OCI-LY3 (cell line): ENCODE measurements around the gene TMED1.

Source experiments
- CTCF ChIP-seq: fragments of 200-600, 300-600 bp; sonication (generic); IDR thresholded peaks from 2 replicates; pipeline ENCODE4 v1.5.1; 2014; ENCODE audit warnings: antibody characterized with exemption, low read length, low read depth
- EZH2phosphoT487 ChIP-seq: fragments of 200-600 bp; shearing (Covaris generic); IDR thresholded peaks from 2 replicates; pipeline ENCODE4 v1.6.1; 2018; ENCODE audit warnings: antibody characterized with exemption, mixed run types, low read depth

DNA sequence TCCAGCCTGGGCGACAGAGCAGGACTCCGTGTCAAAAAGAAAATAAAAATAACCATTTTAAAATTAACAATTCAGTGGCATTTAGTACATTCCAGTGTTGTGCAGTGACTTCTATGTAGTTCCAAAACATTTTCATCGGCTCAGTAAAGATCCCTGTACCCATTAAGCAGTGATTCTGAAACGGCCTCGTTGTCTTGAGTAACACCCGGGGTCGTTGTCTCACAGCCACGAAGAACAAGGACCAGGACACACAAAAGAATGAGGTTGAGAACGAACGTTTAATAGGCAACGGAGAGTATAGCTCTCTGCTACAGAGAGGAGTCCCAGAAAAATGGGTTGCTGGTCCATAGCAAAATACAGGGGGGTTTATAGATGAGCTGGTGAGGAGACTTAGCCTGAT lies 2.4 kb upstream of the TMED1 start:
- no peak for TF ChIP-seq CTCF
- no peak for TF ChIP-seq EZH2phosphoT487
